ENCODE measurements around the gene TSKS.

TSKS gene

GRCh38 chr19:49763230-49763629, at the start of gene TSKS:
TSKS (minus strand) TSS chr19:49763306; CDS start chr19:49763247, 59 bp downstream.
- no peak for DNase-seq (ENCODE audit: low spot score)

- no peak for DNase-seq (ENCODE audit: low spot score)
Measured at GRCh38 chr19:49812452-49812996, 49.4 kb upstream of the TSKS start.

GRCh38 chr19:49811328-49811727, 48.2 kb upstream of the TSKS start:
- DNase-seq (ENCODE audit: low spot score) = no peak

- DNase-seq (ENCODE audit: low spot score) = no peak
Measured at GRCh38 chr19:49809941-49810389, 46.9 kb upstream of the TSKS start.

GRCh38 chr19:49809160-49809940, 46.2 kb upstream of the TSKS start:
- peak; percentile 79 for DNase-seq (ENCODE audit: low spot score)

GRCh38 chr19:49808711-49809159, 45.6 kb upstream of the TSKS start:
- peak; percentile 97 for DNase-seq (ENCODE audit: low spot score)

- no peak for DNase-seq (ENCODE audit: low spot score)
Measured at GRCh38 chr19:49807904-49808675, 45.0 kb upstream of the TSKS start.

GRCh38 chr19:49807058-49807903, 44.2 kb upstream of the TSKS start:
- no peak for DNase-seq (ENCODE audit: low spot score)

GRCh38 chr19:49806620-49806959, 43.5 kb upstream of the TSKS start:
- DNase-seq (ENCODE audit: low spot score) = no peak

- no peak for DNase-seq (ENCODE audit: low spot score)
Measured at GRCh38 chr19:49805822-49806619, 42.9 kb upstream of the TSKS start.

- DNase-seq (ENCODE audit: low spot score) = no peak
Measured at GRCh38 chr19:49803529-49803856, 40.4 kb upstream of the TSKS start.

- DNase-seq (ENCODE audit: low spot score) = no peak
Measured at GRCh38 chr19:49802836-49803528, 39.9 kb upstream of the TSKS start.

GRCh38 chr19:49801966-49802661, 39.0 kb upstream of the TSKS start:
- DNase-seq (ENCODE audit: low spot score) = peak; percentile 85

GRCh38 chr19:49801401-49801888, 38.3 kb upstream of the TSKS start:
- no peak for DNase-seq (ENCODE audit: low spot score)

- DNase-seq (ENCODE audit: low spot score) = no peak
Measured at GRCh38 chr19:49800771-49801170, 37.7 kb upstream of the TSKS start.

- DNase-seq (ENCODE audit: low spot score) = no peak
Measured at GRCh38 chr19:49799798-49800376, 36.8 kb upstream of the TSKS start.

- no peak for DNase-seq (ENCODE audit: low spot score)
Measured at GRCh38 chr19:49799271-49799797, 36.2 kb upstream of the TSKS start.

- DNase-seq (ENCODE audit: low spot score) = no peak
Measured at GRCh38 chr19:49798574-49798973, 35.5 kb upstream of the TSKS start.

GRCh38 chr19:49795615-49796014, 32.5 kb upstream of the TSKS start:
- DNase-seq (ENCODE audit: low spot score) = no peak

- DNase-seq (ENCODE audit: low spot score) = no peak
Measured at GRCh38 chr19:49793561-49793840, 30.4 kb upstream of the TSKS start.
